ENCODE measurements around the gene PRKAG3. TPM values are rescaled to one million over a fixed set of nuclear protein-coding genes. Genes with fewer than 3 reads are reported as not detected.

The PRKAG3 gene
- total RNA-seq, 1 donor from 2014 or later, result not detected

GRCh38 chr2:218802386-218802994, 29.1 kb downstream of the PRKAG3 start:
- H3K36me3 ChIP-seq (ENCODE audit: control insufficient read depth, insufficient read depth, low read length), result no peaks in the 10 kb centered on the region
- no peak for TF ChIP-seq CTCF (IDR thresholded peaks at IDR 0.05; ENCODE audit: insufficient read depth, low read length, poor library complexity, severe bottlenecking)
- no peaks in the 10 kb centered on the region for H3K27me3 ChIP-seq (ENCODE audit: control insufficient read depth, insufficient read depth, low read length)
- H3K4me3 ChIP-seq (ENCODE audit: low read depth, low read length), result no peak overlapping the region
- no peak for DNase-seq (ENCODE audit: low read depth)

- TF ChIP-seq CTCF (IDR thresholded peaks at IDR 0.05; ENCODE audit: insufficient read depth, low read length, poor library complexity, severe bottlenecking), result no peak
- DNase-seq (ENCODE audit: low read depth), result no peak
- no peaks in the 10 kb centered on the region for H3K27me3 ChIP-seq (ENCODE audit: control insufficient read depth, insufficient read depth, low read length)
- H3K36me3 ChIP-seq (ENCODE audit: control insufficient read depth, insufficient read depth, low read length), result no peaks in the 10 kb centered on the region
- no peak overlapping the region for H3K4me3 ChIP-seq (ENCODE audit: low read depth, low read length)
Observed at GRCh38 chr2:218799990-218800389, 31.6 kb downstream of the PRKAG3 start.

- H3K36me3 ChIP-seq (ENCODE audit: control insufficient read depth, insufficient read depth, low read length), result no peaks in the 10 kb centered on the region
- H3K4me3 ChIP-seq (ENCODE audit: low read depth, low read length), result no peak overlapping the region
- no peaks in the 10 kb centered on the region for H3K27me3 ChIP-seq (ENCODE audit: control insufficient read depth, insufficient read depth, low read length)
- no peak for DNase-seq (ENCODE audit: low read depth)
- TF ChIP-seq CTCF (IDR thresholded peaks at IDR 0.05; ENCODE audit: insufficient read depth, low read length, poor library complexity, severe bottlenecking), result no peak
Observed at GRCh38 chr2:218798767-218799504, 32.7 kb downstream of the PRKAG3 start.

GRCh38 chr2:218796691-218797090, 34.9 kb downstream of the PRKAG3 start:
- no peak overlapping the region for H3K4me3 ChIP-seq (ENCODE audit: low read depth, low read length)
- TF ChIP-seq CTCF (IDR thresholded peaks at IDR 0.05; ENCODE audit: insufficient read depth, low read length, poor library complexity, severe bottlenecking), result no peak
- DNase-seq (ENCODE audit: low read depth), result no peak

GRCh38 chr2:218792433-218792832, 39.2 kb downstream of the PRKAG3 start:
- DNase-seq (ENCODE audit: low read depth), result no peak
- TF ChIP-seq CTCF (IDR thresholded peaks at IDR 0.05; ENCODE audit: insufficient read depth, low read length, poor library complexity, severe bottlenecking), result no peak
- H3K27me3 ChIP-seq (ENCODE audit: control insufficient read depth, insufficient read depth, low read length), result no peaks in the 10 kb centered on the region
- H3K4me3 ChIP-seq (ENCODE audit: low read depth, low read length), result no peak overlapping the region
- no peaks in the 10 kb centered on the region for H3K36me3 ChIP-seq (ENCODE audit: control insufficient read depth, insufficient read depth, low read length)

More at GRCh38 chr2:218796691-218797090, 34.9 kb downstream of the PRKAG3 start:
- Histone ChIP-seq H3K36me3 (ENCODE audit: control insufficient read depth, insufficient read depth, low read length) (no peaks in the 10 kb centered on the region), H3K27me3 (ENCODE audit: control insufficient read depth, insufficient read depth, low read length) (no peaks in the 10 kb centered on the region)

Measured in kidney epithelial cell (primary cell).